Measurements from ENCODE around the gene BIRC7.

BIRC7 gene

GRCh38 chr20:63268671-63269439 lies 33.1 kb downstream of the BIRC7 start:
- no peak for DNase-seq

GRCh38 chr20:63269724-63270123 lies 34.0 kb downstream of the BIRC7 start:
- no peak for DNase-seq

GRCh38 chr20:63270606-63271325 lies 35.1 kb downstream of the BIRC7 start:
- DNase-seq: no peak

GRCh38 chr20:63272105-63273058 lies 36.7 kb downstream of the BIRC7 start, which contains the start of gene ARFGAP1:
Gene ARFGAP1, plus strand, starts transcription at chr20:63272813. Its CDS starts 2,768 bp downstream, at chr20:63275581.
- peak; percentile 96 for DNase-seq

DNA sequence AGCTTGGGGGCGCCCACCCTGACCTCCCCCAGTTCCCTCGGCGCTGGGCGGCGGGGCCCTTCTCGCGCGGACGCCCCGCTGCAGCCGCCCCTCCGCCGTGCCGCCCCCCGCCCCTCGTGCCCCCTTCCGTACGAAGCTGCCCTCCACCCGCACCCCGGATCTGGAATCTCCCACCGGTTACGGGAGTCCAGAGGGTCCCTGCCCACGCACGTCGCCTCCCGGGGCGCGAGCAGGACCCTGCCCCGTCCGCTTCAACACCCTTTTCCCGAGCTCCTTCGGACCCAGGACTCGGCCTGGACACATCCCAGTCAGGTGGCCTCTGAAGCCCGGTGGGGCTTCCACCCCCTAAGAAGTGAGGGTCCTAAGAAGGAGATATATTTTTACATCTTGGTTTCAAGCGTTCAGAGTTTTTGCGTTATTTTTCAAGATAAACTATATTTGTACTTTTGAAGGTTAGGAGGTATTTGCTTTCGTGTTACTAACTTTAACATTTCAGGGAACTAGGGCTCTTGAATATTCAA lies 37.4 kb downstream of the BIRC7 start:
- DNase-seq: no peak

DNA sequence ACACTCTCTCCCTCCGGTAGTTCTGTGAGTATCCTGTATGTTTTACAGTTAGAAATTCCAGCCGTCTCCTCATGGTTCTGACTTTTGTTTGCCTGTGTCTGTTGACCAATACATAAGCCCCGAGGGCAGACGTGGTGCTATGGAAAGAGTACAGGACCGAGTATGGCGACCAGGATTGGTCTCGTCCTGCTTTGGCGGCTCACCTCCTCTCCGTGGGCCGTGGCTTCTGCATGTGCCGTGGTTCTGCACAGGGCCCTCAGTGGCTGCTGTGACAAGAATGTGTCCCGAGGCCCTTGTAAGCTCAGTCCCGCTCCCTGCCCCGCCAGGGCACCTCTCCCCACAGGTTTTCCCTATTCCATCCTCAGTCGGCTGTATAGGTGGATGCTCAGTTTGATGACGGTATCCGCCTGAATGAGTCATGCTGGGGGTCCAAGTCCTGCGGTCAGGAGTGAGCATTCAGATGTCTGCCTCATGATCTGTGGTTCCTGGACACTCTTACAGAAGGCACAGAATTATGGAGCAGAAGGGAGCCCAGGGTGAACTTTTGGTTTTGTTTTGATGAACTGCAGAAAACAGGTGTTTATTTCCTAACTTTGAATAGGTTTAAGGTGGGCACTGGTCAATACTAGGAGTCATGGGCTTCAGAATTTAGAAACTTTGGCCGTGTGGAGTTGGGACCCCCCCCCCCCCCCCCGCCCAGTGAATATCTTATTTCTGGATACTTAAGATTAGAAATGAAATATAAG lies 38.1 kb downstream of the BIRC7 start:
- no peak for DNase-seq

DNA sequence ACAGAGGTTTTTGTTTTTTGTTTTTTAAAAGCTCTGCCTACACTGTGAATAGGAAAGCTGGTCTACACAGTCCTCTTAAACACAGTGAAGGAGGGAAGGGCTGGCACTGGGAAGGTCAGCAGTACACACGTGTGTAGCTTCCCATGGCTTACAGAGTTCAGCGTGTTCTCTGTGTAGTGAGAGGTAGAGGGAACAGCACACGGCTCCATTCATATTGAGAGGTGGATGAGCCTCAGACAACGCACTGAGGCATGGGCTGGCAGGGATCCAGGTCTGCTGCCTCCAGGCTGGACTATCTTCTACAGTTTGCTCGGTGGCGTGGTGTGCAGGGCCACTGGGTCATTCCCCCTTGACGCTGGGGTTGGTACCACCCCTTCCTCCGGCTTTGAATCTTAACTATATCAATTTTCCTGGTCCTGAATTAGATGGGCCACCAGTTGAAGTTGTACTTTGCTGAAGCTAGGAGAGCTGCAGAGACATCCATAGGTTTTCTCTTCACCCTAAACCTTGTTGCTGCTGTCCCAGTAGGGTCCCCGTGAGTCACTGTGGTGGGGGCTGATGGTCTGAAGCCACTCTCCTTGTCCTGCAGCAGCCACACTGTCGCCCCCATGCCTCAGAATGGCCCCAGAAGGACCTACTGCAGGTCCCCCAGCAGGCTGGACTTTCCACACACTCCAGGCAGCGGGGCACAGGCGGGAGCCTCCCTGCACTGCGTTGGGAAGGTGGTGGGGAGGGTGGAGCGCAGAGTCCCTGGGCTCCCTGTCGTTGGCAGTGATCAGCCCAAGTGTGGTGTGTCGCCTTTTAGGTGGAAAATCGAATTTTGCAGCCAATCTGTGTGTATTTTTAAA lies 38.9 kb downstream of the BIRC7 start:
- DNase-seq: no peak

- no peak for DNase-seq
These were observed 40.1 kb downstream of the BIRC7 start for GRCh38 chr20:63275825-63276224.

- DNase-seq: no peak
These were observed 41.3 kb downstream of the BIRC7 start for GRCh38 chr20:63276956-63277355.

DNA sequence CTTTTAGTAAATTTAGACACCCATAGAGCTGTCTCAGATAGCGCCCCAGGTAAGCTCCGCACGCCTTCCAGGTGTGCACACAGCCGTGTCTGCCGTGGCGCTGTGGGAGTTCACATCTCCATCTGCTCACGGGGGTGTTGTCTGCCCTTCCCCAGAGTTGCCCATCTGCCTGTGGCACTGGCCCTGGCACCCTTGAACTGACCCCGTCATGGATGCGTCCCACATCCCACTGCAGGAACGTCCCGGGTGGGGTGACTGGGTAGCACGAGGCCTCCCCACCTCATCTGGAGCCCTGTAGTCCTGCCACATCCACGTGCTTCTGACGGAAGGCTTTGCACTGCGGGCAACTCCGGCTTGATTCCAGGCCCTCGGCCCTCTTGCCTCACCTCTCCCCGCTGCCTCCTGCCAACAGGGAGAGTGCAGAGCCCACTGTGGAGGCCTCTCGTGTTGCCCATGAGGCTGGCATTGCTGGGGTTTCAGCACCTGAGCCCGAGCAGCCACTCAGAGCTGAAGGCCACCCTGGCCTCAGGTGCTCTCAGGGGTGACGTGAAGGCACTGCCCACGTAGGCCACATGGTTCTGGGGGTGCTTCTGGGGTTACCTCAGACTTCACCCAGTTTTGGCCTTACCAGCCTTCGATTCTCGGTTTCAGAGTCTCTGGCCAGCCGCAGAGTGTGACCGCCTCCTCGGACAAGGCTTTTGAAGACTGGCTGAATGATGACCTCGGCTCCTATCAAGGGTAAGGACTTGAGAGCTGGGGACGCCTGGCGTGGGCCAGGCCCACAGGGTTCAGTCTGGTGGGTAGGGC lies 42.0 kb downstream of the BIRC7 start:
- no peak for DNase-seq

GRCh38 chr20:63278661-63279060 lies 43.0 kb downstream of the BIRC7 start:
- no peak for DNase-seq

GRCh38 chr20:63279931-63280330 lies 44.2 kb downstream of the BIRC7 start:
- DNase-seq: no peak

GRCh38 chr20:63280371-63280770 lies 44.7 kb downstream of the BIRC7 start:
- DNase-seq: no peak

DNA sequence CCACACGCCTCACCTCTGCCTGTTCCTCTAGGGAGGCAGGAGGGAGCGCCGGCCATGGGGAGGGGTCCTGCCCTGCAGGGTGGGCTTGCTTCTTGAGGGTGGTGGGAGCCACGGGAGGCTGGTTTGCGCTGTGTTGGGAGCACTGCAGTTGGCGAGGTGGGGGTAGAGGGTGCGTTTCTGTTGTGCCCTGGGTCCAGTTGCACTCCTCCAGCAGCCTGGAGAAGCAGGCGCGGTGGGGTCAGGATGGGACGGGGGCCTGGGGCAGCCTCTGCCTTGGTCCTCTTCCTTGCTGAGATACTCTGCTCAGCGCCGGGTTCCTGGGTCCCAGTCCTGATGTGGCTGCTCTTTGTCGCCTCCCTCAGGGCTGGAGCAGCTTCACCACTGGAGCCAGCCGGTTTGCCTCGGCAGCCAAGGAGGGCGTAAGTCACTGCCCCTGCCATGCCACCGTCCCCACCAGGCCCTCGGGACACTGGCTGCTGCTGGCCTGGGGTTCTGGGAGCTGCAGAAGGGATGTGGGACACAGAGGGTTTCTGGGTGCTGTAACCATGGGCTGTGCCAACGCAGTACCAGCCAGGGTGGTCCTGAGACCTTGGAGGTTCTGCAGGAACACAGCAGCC lies 45.3 kb downstream of the BIRC7 start:
- DNase-seq: no peak

DNA sequence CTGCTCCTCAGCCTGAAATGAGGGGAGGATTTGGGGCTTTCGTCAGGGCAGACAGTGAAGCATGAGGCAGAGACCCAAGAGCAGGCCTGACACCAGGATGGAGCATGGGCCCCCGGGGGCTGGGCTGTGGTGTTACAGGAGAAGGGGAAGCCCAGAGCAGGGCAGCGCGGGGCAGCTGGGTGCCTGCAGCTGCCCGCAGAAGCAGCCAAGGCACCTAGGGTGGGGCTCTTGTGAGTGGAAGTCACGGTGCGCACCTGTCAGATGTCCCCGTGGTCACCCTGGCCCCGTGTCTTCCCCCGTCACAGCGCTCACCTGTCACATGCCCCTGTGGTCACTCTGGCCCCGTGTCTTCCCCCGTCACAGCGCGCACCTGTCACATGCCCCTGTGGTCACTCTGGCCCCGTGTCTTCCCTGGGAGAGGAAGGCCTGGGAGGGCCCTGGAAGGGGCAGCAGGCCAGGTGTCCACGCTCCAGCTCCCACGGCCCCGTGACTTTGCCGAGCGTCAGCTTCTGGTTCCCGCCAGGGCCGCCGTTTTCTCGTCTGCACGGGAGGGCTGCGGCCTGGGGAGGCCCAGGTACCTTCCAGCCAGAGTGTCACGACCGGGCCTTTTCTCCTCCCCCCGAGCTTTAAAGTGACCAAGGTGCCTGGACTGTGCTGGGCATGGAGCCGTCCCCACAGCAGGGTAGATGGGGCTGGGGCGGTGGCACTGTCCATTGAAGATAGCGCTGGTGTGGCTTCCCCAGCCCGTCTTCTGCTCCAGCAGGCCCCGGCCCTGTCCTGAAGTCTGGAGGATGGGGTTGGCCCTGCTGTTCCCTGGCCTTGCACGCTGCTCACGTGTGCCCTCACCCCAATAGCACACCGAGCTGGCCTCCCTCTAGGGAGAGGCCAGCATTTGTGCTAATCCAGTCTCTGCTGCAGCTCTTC lies 46.3 kb downstream of the BIRC7 start:
- no peak for DNase-seq

DNA sequence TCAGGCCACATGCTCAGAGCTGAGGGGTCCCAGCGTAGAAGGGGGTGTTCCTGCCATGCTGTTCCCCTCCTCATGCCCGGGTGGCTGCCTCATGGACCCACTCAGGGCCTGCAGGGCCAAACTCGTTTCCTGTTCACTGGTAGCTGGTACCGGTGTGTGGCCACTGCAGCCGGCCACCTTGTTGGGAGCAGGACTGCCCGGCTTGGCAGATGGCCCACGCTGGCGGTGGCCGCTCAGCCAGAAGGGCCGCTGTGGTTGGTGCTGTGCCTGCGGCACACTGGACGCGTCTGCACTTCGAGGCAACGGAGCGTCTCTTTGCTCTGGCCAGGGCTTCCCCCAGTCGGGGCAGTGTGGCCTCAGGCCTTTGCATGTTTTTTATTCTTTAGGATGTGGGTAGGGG lies 47.2 kb downstream of the BIRC7 start:
- no peak for DNase-seq

GRCh38 chr20:63283397-63284082 lies 47.8 kb downstream of the BIRC7 start:
- no peak for DNase-seq

GRCh38 chr20:63284083-63284440 lies 48.4 kb downstream of the BIRC7 start:
- DNase-seq: no peak
